Nephron (organoid): Measurements from ENCODE around the gene SEC16B.

Experiments
- H3K27ac Mint-ChIP-seq, 3 experiments: 2 replicates each; pipeline ENCODE4 v1.8.0; 2020; ENCODE audit warnings: mixed read lengths in 3 of 3, mild to moderate bottlenecking in 2 of 3, moderate library complexity in 1 of 3
- H3K27me3 Mint-ChIP-seq: 2 replicates; pipeline ENCODE4 v1.8.0; 2021; ENCODE audit warnings: low read depth, mild to moderate bottlenecking, moderate library complexity, mixed read lengths
- H3K36me3 Mint-ChIP-seq: 2 replicates; pipeline ENCODE4 v1.8.0; 2020; ENCODE audit warnings: low read depth, mixed read lengths
- H3K4me1 Mint-ChIP-seq: 2 replicates; pipeline ENCODE4 v1.8.0; 2020; ENCODE audit warnings: mixed read lengths
- H3K4me3 Mint-ChIP-seq, 3 experiments: 2 replicates each; pipeline ENCODE4 v1.8.0; 2020; ENCODE audit warnings: mild to moderate bottlenecking in 3 of 3, mixed read lengths in 3 of 3, moderate library complexity in 2 of 3
- H3K9me3 Mint-ChIP-seq: 2 replicates; pipeline ENCODE4 v1.8.0; 2020; ENCODE audit warnings: mixed read lengths
- CTCF ChIP-seq, 3 experiments: fragments of 200-600 bp; sonication (generic); IDR thresholded peaks; one replicate each; pipeline ENCODE4 v1.5.0; 2021; ENCODE audit warnings: antibody characterized with exemption in 3 of 3; ENCODE audit not compliant: unreplicated experiment in 3 of 3

The SEC16B gene

GRCh38 chr1:177960939-177961622, 8.8 kb downstream of the SEC16B start:
- Mint-ChIP-seq H3K9me3 (no peaks in the 10 kb centered on the region), H3K27ac (no peak overlapping the region), H3K27me3 (no peaks in the 10 kb centered on the region), H3K4me1 (peaks cover 7% of the 10 kb centered on the region), H3K4me3 (no peak overlapping the region), H3K36me3 (no peaks in the 10 kb centered on the region)
- TF ChIP-seq CTCF (IDR thresholded peaks at IDR 0.05; ENCODE audit: unreplicated experiment in 3 of 3) = no peak

GRCh38 chr1:177959811-177960515, 9.9 kb downstream of the SEC16B start:
- H3K36me3 Mint-ChIP-seq = no peaks in the 10 kb centered on the region
- H3K4me1 Mint-ChIP-seq = peaks cover 7% of the 10 kb centered on the region
- no peak overlapping the region for H3K27ac Mint-ChIP-seq
- TF ChIP-seq CTCF (IDR thresholded peaks at IDR 0.05; ENCODE audit: unreplicated experiment in 3 of 3) = peak; percentile 36 to 55 (median 49)
- no peaks in the 10 kb centered on the region for H3K27me3 Mint-ChIP-seq
- H3K4me3 Mint-ChIP-seq = no peak overlapping the region
- H3K9me3 Mint-ChIP-seq = no peaks in the 10 kb centered on the region

GRCh38 chr1:177958092-177958491, 11.8 kb downstream of the SEC16B start:
- Mint-ChIP-seq H3K27me3 (no peaks in the 10 kb centered on the region), H3K4me1 (peaks cover 7% of the 10 kb centered on the region), H3K36me3 (no peaks in the 10 kb centered on the region), H3K27ac (no peak overlapping the region), H3K9me3 (no peaks in the 10 kb centered on the region), H3K4me3 (no peak overlapping the region)
- TF ChIP-seq CTCF (IDR thresholded peaks at IDR 0.05; ENCODE audit: unreplicated experiment in 3 of 3) = no peak

GRCh38 chr1:177954076-177954475, 15.8 kb downstream of the SEC16B start:
- TF ChIP-seq CTCF (IDR thresholded peaks at IDR 0.05; ENCODE audit: unreplicated experiment in 3 of 3) = no peak
- peaks cover 4% of the 10 kb centered on the region for H3K27me3 Mint-ChIP-seq
- no peaks in the 10 kb centered on the region for H3K36me3 Mint-ChIP-seq
- H3K9me3 Mint-ChIP-seq = no peaks in the 10 kb centered on the region
- no peak overlapping the region for H3K27ac Mint-ChIP-seq
- no peaks in the 10 kb centered on the region for H3K4me1 Mint-ChIP-seq
- no peak overlapping the region for H3K4me3 Mint-ChIP-seq

- Mint-ChIP-seq H3K27me3 (peaks cover 4% of the 10 kb centered on the region), H3K4me3 (no peak overlapping the region), H3K9me3 (no peaks in the 10 kb centered on the region), H3K27ac (no peak overlapping the region), H3K4me1 (peaks cover 2% of the 10 kb centered on the region), H3K36me3 (no peaks in the 10 kb centered on the region)
- no peak for TF ChIP-seq CTCF (IDR thresholded peaks at IDR 0.05; ENCODE audit: unreplicated experiment in 3 of 3)
Observed at GRCh38 chr1:177953549-177953948, 16.3 kb downstream of the SEC16B start.

- H3K36me3 Mint-ChIP-seq = no peaks in the 10 kb centered on the region
- H3K27ac Mint-ChIP-seq = no peak overlapping the region
- H3K9me3 Mint-ChIP-seq = no peaks in the 10 kb centered on the region
- no peak for TF ChIP-seq CTCF (IDR thresholded peaks at IDR 0.05; ENCODE audit: unreplicated experiment in 3 of 3)
- H3K27me3 Mint-ChIP-seq = peaks cover 4% of the 10 kb centered on the region
- H3K4me1 Mint-ChIP-seq = peaks cover 10% of the 10 kb centered on the region
- H3K4me3 Mint-ChIP-seq = no peak overlapping the region
Observed at GRCh38 chr1:177952691-177953090, 17.2 kb downstream of the SEC16B start.
